GM13977 (cell line): Measurements from ENCODE around the gene TMEM154.

Experiments
- DNase-seq: peaks from one replicate; pipeline ENCODE4 v3.0.0; 2012; ENCODE audit warnings: low spot score
- CTCF ChIP-seq: IDR thresholded peaks from 2 replicates; pipeline ENCODE4 v1.5.1; 2012; ENCODE audit warnings: mild to moderate bottlenecking, control low read depth; ENCODE audit not compliant: insufficient read depth; ENCODE audit errors: extremely low read depth, missing control alignments
- in situ Hi-C: fragments of 300-500 bp; cut with MboI; formaldehyde crosslinking; loops from one replicate; pipeline ENCODE4 v1.12.0; 2022; ENCODE audit warnings: low sequenced_read_pairs, low pct_unique_long_range_greater_than_20kb, mixed read lengths, inconsistent platforms; ENCODE audit not compliant: unreplicated experiment

The TMEM154 gene

DNA sequence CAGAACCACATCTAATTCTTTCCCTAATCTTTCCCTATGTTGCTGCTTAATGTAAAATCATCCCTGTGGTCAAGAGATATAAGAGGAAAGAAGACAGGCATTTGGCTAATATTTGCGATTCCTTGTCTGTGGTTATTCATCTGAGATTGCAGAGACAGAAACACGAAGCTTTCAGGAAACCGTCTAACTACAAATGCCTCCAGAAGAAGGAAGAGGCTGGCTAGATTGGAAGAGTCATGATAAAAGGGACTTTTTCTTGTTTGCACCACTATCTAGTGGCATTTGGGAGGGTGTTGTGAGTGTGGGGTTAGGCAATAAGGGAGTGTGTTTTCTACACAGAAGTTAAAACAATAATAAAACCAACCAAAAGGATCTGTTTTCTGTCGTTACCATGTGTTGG is 43.9 kb downstream of the TMEM154 start:
- in situ Hi-C loops = no loop called here
- no peak for TF ChIP-seq CTCF
- DNase-seq = no peak

DNA sequence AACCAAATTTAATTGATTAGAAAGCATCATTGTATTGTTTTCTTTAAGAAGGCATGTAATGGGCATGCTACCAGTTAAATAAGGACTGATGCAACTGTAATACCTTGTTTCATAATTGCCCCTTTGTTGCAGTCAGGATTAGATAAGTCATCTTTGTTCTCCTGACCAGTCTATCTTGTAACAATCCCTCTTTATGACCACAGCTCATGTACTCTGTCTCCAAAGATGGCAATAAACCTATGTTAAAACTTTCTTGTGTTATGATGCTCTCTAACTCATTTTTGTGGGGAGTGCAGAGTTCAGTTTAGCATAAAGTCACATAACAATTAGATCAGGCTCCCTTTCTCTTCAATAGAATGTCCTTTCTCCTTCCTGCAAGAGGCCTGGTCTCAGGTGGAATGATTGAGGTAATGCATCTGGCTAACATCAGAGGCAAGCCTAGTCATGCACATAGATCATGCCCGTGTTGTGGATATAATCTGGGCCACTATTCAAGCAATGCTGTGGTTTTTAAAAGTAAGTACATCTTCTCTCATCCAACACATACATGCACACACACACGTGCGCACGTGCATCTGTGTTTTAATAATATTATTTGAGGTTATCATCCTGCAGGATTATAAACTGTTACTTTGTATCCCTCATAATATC is 45.6 kb downstream of the TMEM154 start:
- in situ Hi-C loops = no loop called here
- no peak for TF ChIP-seq CTCF

GRCh38 chr4:152633118-152633517 is 46.7 kb downstream of the TMEM154 start:
- TF ChIP-seq CTCF = no peak
- in situ Hi-C loops = no loop called here
- DNase-seq = no peak

More for the DNA sequence above, 45.6 kb downstream of the TMEM154 start:
- DNase-seq = no peak

- no peak for TF ChIP-seq CTCF
- no peak for DNase-seq
- in situ Hi-C loops = no loop called here
Measured at GRCh38 chr4:152630324-152630723, 49.5 kb downstream of the TMEM154 start.

DNA sequence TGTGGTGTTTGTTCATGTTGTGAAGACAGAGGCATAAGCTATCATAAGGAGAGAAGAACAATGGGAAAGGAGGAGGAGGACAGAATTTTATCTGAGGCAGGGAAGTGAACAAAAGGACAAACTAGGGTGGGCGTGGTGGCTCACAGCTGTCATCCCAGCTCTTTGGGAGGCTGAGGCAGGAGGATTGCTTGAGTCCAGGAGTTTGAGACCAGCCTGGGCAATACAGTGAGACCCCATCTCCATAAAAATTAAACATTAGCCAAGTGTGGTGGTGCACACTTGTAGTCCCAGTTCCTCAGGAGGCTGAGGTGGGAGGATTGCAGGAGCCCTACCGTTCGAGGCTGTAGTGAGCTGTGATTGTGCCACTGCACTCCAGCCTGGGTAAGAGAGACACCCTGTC is 49.9 kb downstream of the TMEM154 start:
- no peak for DNase-seq
- no peak for TF ChIP-seq CTCF
- in situ Hi-C loops = no loop called here

DNA sequence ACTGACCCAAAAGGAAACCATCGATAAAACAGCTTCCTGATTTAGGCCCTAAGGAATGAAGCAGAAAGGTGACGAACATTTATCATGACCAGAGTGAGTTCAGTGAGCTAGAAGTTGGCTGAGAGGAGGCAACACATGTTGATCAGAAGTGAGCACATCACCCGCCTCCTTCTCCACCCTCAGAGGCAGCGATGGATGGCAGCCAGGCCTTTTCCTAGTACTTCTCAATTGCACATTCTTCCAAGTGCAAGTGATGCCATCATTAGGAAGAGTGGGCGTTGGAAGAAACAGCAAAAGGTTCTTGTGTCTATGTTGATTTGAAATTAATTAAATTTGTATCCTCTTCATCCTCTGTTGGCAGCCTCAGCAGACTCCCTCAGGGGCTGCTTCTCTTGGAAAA is 51.7 kb downstream of the TMEM154 start:
- DNase-seq = no peak
- in situ Hi-C loops = no loop called here

More for the DNA sequence above, 51.7 kb downstream of the TMEM154 start:
- TF ChIP-seq CTCF = no peak
